ENCODE data around the gene ERCC6. TPM values are rescaled to one million over a fixed set of nuclear protein-coding genes. Genes with fewer than 3 reads are reported as not detected.

Gene ERCC6
- polyA plus RNA-seq, 1 of the 3 experiments (the other 2 are of a cell fraction), result 4.5 TPM

DNA sequence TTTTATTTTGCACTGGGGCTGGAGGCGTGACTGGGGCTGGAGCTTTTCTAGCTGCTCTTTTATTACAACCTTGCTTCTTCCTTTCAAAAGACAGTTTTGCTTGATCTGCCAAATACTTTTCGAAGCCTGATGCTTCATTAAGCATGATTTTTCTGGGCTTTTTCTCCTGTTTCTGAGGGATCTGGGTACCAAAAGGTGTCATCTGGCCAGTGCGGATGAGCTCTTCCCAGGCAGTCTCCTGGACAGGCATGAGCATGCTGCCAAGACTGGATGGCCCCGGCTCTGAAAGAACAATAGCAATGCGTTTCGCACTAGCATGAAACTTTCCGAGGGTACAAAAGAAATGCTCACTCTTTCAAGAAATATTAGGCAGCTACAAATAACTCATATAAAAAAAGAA lies 14.4 kb downstream of the ERCC6 start:
- Histone ChIP-seq H3F3A (replicated peaks; ENCODE audit: insufficient read depth) (no peaks in the 10 kb centered on the region), H3K4me2 (no peak overlapping the region), H4K20me1 (ENCODE audit: insufficient read depth) (no peaks in the 10 kb centered on the region), H3K79me2 (ENCODE audit: insufficient read depth) (peaks cover 7% of the 10 kb centered on the region; the same call in 1 of the 2 replicates), H3K9ac (no peak overlapping the region), H3K27ac (ENCODE audit: low read depth in 2 of 2, low read length in 1 of 2) (no peak overlapping the region), H3K36me3 (replicated peaks in 1 of 2; ENCODE audit: control insufficient read depth in 1 of 2, insufficient read depth in 2 of 2, low read length in 1 of 2) (peaks cover 48 to 78% of the 10 kb centered on the region in 2 experiments), H3K27me3 (ENCODE audit: insufficient read depth) (no peaks in the 10 kb centered on the region), H3K9me3 (no peaks in the 10 kb centered on the region), H2AFZ (ENCODE audit: low read depth) (no peak overlapping the region), H3K4me3 (ENCODE audit: low read depth in 2 of 2, low read length in 1 of 2) (no peak overlapping the region), H3K4me1 (ENCODE audit: control insufficient read depth in 1 of 2, insufficient read depth in 2 of 2, low read depth in 1 of 2, low read length in 1 of 2) (peaks cover 0 to 7% of the 10 kb centered on the region in 2 experiments; a peak in 2 of 4 replicates), H3K9me2 (no peaks in the 10 kb centered on the region)
- 95% methylated on average over 7 of the region's 7 CpGs for WGBS (ENCODE audit: low lambda C conversion rate)
- POLR2A ChIA-PET, result no interaction called here
- CTCF ChIA-PET, result interaction anchor here (0.6 to 10.4 kb wide), 6 partner anchors 12 to 867 kb away, joined by 3 to 137 read pairs (median 4); no protein-coding TSS in a partner anchor
- TF ChIP-seq MEF2A (IDR thresholded peaks at IDR 0.05; ENCODE audit: borderline replicate concordance, low read depth), result no peak
- TF ChIP-seq JUND (IDR thresholded peaks at IDR 0.05), result no peak
- TF ChIP-seq ELF1 (IDR thresholded peaks at IDR 0.05), result no peak
- TF ChIP-seq ZBTB33 (IDR thresholded peaks at IDR 0.05; ENCODE audit: borderline replicate concordance, low read depth), result no peak
- no peak for TF ChIP-seq RFX5 (IDR thresholded peaks at IDR 0.05; ENCODE audit: low read length)
- no peak for TF ChIP-seq FOSL2 (IDR thresholded peaks at IDR 0.05; ENCODE audit: borderline replicate concordance, low read depth)
- no peak for TF ChIP-seq USF1 (IDR thresholded peaks at IDR 0.05; ENCODE audit: borderline replicate concordance, low read depth)
- TF ChIP-seq, protein P1, sequence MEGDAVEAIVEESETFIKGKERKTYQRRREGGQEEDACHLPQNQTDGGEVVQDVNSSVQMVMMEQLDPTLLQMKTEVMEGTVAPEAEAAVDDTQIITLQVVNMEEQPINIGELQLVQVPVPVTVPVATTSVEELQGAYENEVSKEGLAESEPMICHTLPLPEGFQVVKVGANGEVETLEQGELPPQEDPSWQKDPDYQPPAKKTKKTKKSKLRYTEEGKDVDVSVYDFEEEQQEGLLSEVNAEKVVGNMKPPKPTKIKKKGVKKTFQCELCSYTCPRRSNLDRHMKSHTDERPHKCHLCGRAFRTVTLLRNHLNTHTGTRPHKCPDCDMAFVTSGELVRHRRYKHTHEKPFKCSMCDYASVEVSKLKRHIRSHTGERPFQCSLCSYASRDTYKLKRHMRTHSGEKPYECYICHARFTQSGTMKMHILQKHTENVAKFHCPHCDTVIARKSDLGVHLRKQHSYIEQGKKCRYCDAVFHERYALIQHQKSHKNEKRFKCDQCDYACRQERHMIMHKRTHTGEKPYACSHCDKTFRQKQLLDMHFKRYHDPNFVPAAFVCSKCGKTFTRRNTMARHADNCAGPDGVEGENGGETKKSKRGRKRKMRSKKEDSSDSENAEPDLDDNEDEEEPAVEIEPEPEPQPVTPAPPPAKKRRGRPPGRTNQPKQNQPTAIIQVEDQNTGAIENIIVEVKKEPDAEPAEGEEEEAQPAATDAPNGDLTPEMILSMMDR (IDR thresholded peaks at IDR 0.05), result no peak
- TF ChIP-seq GATA2 (CRISPR knock-in tag; IDR thresholded peaks at IDR 0.05), result no peak
- TF ChIP-seq REST (IDR thresholded peaks at IDR 0.05; ENCODE audit: low read depth, low read length), result no peak
- no peak for TF ChIP-seq RCOR1 (IDR thresholded peaks at IDR 0.05; ENCODE audit: low read length)
- TF ChIP-seq SIN3A (IDR thresholded peaks at IDR 0.05; ENCODE audit: borderline replicate concordance, low read depth, low read length), result no peak
- TF ChIP-seq EZH2phosphoT487 (IDR thresholded peaks at IDR 0.05; ENCODE audit: borderline replicate concordance, low read depth), result no peak
- no peak for TF ChIP-seq FOXM1 (IDR thresholded peaks at IDR 0.05; ENCODE audit: low read depth)
- no peak for TF ChIP-seq GABPA (IDR thresholded peaks at IDR 0.05; ENCODE audit: low read depth)
- no peak for TF ChIP-seq TAF1 (IDR thresholded peaks at IDR 0.05; ENCODE audit: borderline replicate concordance, low read depth, low read length)
- no peak for TF ChIP-seq RXRA (IDR thresholded peaks at IDR 0.05; ENCODE audit: borderline replicate concordance, low read depth)
- DNase-seq, result no peak

Data from SK-N-SH (cell line).